Fibroblast of mammary gland (primary cell): Measurements from ENCODE around the gene WDR7.
A peak's percentile ranks its signal among the peaks of the same experiment; 100 is the strongest.

Experiments used
- DNase-seq: peaks from one replicate; pipeline ENCODE4 v3.0.0-alpha.2; 2010; ENCODE audit warnings: low read depth
- H3K4me3 ChIP-seq: 2 replicates; pipeline ENCODE4 v1.5.1; 2011; ENCODE audit warnings: low read depth, mild to moderate bottlenecking, low read length, moderate library complexity; ENCODE audit not compliant: control insufficient read depth
- TF ChIP-seq, protein P1 (sequence below): conservative IDR thresholded peaks from 2 replicates; pipeline ENCODE4 v1.5.1; 2011; ENCODE audit warnings: low read depth, low read length, inconsistent platforms; ENCODE audit not compliant: control insufficient read depth, insufficient read depth

Gene WDR7

GRCh38 chr18:56937874-56938430, 286.8 kb downstream of the WDR7 start:
- no peak overlapping the region for H3K4me3 ChIP-seq
- TF ChIP-seq, protein P1, sequence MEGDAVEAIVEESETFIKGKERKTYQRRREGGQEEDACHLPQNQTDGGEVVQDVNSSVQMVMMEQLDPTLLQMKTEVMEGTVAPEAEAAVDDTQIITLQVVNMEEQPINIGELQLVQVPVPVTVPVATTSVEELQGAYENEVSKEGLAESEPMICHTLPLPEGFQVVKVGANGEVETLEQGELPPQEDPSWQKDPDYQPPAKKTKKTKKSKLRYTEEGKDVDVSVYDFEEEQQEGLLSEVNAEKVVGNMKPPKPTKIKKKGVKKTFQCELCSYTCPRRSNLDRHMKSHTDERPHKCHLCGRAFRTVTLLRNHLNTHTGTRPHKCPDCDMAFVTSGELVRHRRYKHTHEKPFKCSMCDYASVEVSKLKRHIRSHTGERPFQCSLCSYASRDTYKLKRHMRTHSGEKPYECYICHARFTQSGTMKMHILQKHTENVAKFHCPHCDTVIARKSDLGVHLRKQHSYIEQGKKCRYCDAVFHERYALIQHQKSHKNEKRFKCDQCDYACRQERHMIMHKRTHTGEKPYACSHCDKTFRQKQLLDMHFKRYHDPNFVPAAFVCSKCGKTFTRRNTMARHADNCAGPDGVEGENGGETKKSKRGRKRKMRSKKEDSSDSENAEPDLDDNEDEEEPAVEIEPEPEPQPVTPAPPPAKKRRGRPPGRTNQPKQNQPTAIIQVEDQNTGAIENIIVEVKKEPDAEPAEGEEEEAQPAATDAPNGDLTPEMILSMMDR = no peak
- peak; percentile 1 for DNase-seq

GRCh38 chr18:56945171-56946083, 294.3 kb downstream of the WDR7 start:
- no peak overlapping the region for H3K4me3 ChIP-seq
- DNase-seq = no peak
- TF ChIP-seq, protein P1 = no peak

DNA sequence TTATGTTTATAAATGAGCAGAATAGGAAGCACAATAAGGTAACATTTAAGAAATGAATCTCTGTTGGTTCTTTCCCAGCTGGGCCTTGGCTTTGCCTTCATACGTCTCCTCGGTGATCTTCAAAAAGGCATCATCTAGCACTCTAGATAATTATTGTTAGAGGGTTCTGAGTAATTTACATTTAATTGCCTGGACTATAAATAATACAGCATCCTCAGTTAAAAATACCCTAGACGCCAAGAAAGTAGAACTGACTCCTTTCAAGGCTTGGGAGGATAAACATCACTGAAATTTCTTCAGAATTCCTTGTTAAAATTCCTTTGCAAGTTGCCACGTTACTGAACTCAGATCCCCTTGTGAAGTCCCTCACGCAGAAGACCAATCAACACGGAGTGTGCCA, 296.1 kb downstream of the WDR7 start:
- TF ChIP-seq, protein P1 = no peak
- H3K4me3 ChIP-seq = no peak overlapping the region
- no peak for DNase-seq

DNA sequence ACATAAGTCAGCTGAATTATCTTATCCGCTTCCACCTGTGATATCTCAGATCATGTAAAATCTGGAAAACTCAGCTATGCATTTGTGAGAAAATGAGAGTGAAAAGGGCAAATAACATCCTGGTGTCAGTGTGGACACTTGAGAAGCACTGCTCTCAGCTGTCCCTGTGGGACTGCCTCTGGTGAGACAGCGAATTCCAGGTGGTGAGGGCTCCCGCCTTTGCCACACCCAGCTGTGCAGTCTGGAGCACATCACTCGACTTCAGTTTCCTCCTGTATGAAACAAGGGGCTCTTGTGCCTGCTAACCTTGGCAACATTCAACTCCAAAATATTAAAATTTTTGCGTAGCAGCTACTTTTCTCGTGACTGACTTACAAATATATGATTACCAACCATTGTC, 300.9 kb downstream of the WDR7 start:
- DNase-seq = no peak
- no peak overlapping the region for H3K4me3 ChIP-seq
- TF ChIP-seq, protein P1 = no peak

- DNase-seq = no peak
- H3K4me3 ChIP-seq = no peak overlapping the region
- TF ChIP-seq, protein P1 = no peak
Observed at GRCh38 chr18:56953428-56954198, 302.5 kb downstream of the WDR7 start.

- DNase-seq = no peak
- no peak overlapping the region for H3K4me3 ChIP-seq
- TF ChIP-seq, protein P1 = no peak
Observed at GRCh38 chr18:56955490-56955889, 304.3 kb downstream of the WDR7 start.
